ENCODE measurements around the gene CUL7. TPM values are rescaled to one million over a fixed set of nuclear protein-coding genes. Genes with fewer than 3 reads are reported as not detected.

The CUL7 gene
- total and polyA plus RNA-seq, 2 of the 8 experiments (the other 6 are each of a cell fraction or from before 2014, with no cell fraction given) = 10.8 to 15.0 TPM

DNA sequence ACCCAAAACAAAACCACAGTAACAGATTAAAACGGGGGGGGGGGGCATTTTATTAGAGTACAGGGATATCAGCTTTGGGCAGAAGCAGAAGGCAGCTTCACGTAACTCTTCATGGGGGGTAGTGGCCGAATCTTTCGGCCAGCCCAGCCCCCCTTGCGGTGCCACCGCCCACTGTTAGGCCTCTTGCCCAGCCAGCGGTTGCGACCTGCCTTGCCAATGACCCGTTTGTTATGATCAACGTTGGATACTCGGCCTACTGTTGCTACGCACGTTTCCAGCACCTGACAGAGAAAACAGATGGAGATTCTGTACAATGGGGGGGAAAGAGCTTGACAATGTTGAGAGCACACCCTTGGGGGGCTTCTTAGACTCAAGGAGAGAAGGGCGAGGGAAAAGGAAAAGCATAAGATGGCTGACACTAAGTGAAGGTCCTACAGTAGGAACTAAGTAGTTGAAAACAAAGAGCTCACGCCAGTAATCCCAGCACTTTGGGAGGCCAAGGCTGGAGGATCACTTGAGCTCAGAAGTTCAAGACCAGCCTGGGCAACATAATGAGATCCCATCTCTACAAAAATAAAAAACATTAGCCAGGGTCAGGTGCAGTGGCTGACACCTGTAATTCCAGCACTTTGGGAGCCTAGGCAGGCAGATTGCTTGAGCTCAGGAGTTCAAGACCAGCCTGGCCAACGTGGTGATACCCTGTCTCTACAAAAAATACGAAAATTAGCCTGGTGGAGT lies 724 bp upstream of the CUL7 start:
- Histone ChIP-seq H4K91ac (replicated peaks; ENCODE audit: insufficient read length, low read length) (no peak overlapping the region), H2BK20ac (ENCODE audit: low read length) (no peak overlapping the region), H2BK12ac (ENCODE audit: low read depth, low read length) (peak overlapping the region; percentile 20; the same call in 1 of the 2 replicates), H2BK15ac (ENCODE audit: low read length) (no peak overlapping the region), H3K4me1 (replicated peaks in 1 of 4; ENCODE audit: control insufficient read depth in 3 of 4, insufficient read depth in 4 of 4, low read length in 3 of 4) (peaks cover 4 to 15% (median 7%) of the 10 kb centered on the region in 4 experiments; a peak in 6 of 7 replicates), H3K9ac (replicated peaks in 1 of 4; ENCODE audit: extremely low read depth in 1 of 4, low read depth in 3 of 4, low read length in 3 of 4) (no peak overlapping the region), H2BK5ac (ENCODE audit: low read depth, low read length) (no peak overlapping the region), H3K4ac (replicated peaks; ENCODE audit: insufficient read length, low read depth, low read length) (no peak overlapping the region), H3K23me2 (ENCODE audit: low read depth, low read length) (peaks cover 12% of the 10 kb centered on the region), H2AFZ (ENCODE audit: low read length) (no peak overlapping the region), H4K20me1 (replicated peaks in 1 of 2; ENCODE audit: control insufficient read depth in 1 of 2, insufficient read depth in 2 of 2, low read length in 2 of 2) (no peaks in the 10 kb centered on the region), H3K79me2 (ENCODE audit: control insufficient read depth in 1 of 2, insufficient read depth in 2 of 2, low read length in 2 of 2) (peaks cover 6 to 16% of the 10 kb centered on the region in 2 experiments; a peak in 3 of 4 replicates), H2AK5ac (ENCODE audit: low read depth, low read length) (no peak overlapping the region), H2BK120ac (replicated peaks; ENCODE audit: low read depth, low read length) (no peak overlapping the region), H4K5ac (ENCODE audit: insufficient read length, low read depth, low read length) (no peak overlapping the region), H3K56ac (replicated peaks; ENCODE audit: insufficient read length, low read depth, low read length) (no peak overlapping the region), H3K27me3 (replicated peaks in 1 of 4; ENCODE audit: control insufficient read depth in 3 of 4, extremely low read depth in 1 of 4, insufficient read depth in 3 of 4, low read length in 3 of 4) (no peaks in the 10 kb centered on the region), H3K18ac (ENCODE audit: extremely low read depth, low read length) (no peak overlapping the region), H3K9me3 (ENCODE audit: insufficient read depth in 2 of 2, low read depth in 1 of 2, low read length in 1 of 2) (no peaks in the 10 kb centered on the region), H3K36me3 (ENCODE audit: control insufficient read depth in 2 of 4, insufficient read depth in 4 of 4, low read length in 3 of 4) (peaks cover 4 to 23% (median 15%) of the 10 kb centered on the region in 4 experiments; a peak in 7 of 8 replicates), H4K8ac (ENCODE audit: extremely low read depth, insufficient read depth, low read length) (no peak overlapping the region), H3K4me3 (ENCODE audit: extremely low read depth in 1 of 4, insufficient read depth in 2 of 4, low read depth in 3 of 4, low read length in 4 of 4) (peak overlapping the region; percentile 4 to 91 (median 77); a peak in 4 of 8 replicates), H3K79me1 (ENCODE audit: low read depth, low read length) (peaks cover 14% of the 10 kb centered on the region), H3K23ac (ENCODE audit: insufficient read length) (no peak overlapping the region), H3K4me2 (ENCODE audit: insufficient read depth in 1 of 2, low read depth in 2 of 2, low read length in 2 of 2) (peak overlapping the region; percentile 83 to 97; a peak in 3 of 4 replicates), H3K27ac (ENCODE audit: low read depth, low read length) (0 out of 2 replicates have a peak overlapping the region, but pooled peaks have one; percentile 33), H3K14ac (ENCODE audit: insufficient read length) (no peak overlapping the region)
- CTCF ChIA-PET (ENCODE audit: partially characterized antibody) = interaction anchor here (0.6 to 3.0 kb wide), 7 partner anchors 12 to 495 kb away, joined by 3 to 18 read pairs (median 3); no protein-coding TSS in a partner anchor
- no peak for FAIRE-seq
- DNase-seq (ENCODE audit: low read depth in 1 of 2, low spot score in 2 of 2) = no peak
- POLR2A ChIA-PET (ENCODE audit: partially characterized antibody) = interaction anchor here (0.6 to 29.7 kb wide), 25 partner anchors 9 to 1192 kb away, joined by 3 to 584 read pairs (median 5); partner anchors contain the start of genes CNPY3, CRIP3, KLHDC3 and MEA1
- 85% methylated on average over 17 of the region's 17 CpGs; no CpG with 5 or more reads in 1 of the 2 experiments for WGBS, 2 experiments (ENCODE audit: extremely low coverage in 1 of 2, insufficient coverage in 1 of 2, insufficient read length in 1 of 2, insufficient replicate concordance in 2 of 2, low coverage in 1 of 2, low lambda C conversion rate in 2 of 2, missing lambda C conversion rate in 1 of 2)
- TF ChIP-seq BRCA1 (IDR thresholded peaks at IDR 0.05; ENCODE audit: low read depth, low read length) (no peak), SIRT6 (IDR thresholded peaks at IDR 0.05; ENCODE audit: low read length) (no peak), KDM5A (IDR thresholded peaks at IDR 0.05; ENCODE audit: low read length) (no peak), SP1 (IDR thresholded peaks at IDR 0.05; ENCODE audit: low read depth, low read length) (no peak)
